Measurements from ENCODE around the gene ANKMY2.

ANKMY2 gene

DNA sequence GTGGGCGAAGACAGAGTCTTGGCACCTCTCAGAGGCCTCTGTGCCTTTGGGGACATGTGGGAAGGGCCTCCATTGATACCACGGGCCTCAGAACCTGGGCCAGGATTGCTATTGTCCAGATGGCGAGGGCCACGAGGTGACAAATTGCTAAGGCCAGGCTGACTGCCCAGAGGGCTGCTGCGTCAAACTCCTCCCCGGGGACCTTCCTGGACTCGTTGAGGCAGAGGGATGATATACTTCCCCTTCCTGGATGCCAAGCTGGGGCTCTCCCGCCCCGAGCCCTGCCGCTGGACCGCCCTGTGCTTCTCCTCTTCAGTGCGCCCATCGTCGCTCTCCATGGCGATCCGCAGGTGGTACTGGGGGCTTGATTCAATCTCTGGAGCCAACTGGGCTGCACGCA is 60.0 kb downstream of the ANKMY2 start:
- in situ Hi-C loops (cut with MboI; ENCODE audit: low sequenced_read_pairs) = no loop called here

DNA sequence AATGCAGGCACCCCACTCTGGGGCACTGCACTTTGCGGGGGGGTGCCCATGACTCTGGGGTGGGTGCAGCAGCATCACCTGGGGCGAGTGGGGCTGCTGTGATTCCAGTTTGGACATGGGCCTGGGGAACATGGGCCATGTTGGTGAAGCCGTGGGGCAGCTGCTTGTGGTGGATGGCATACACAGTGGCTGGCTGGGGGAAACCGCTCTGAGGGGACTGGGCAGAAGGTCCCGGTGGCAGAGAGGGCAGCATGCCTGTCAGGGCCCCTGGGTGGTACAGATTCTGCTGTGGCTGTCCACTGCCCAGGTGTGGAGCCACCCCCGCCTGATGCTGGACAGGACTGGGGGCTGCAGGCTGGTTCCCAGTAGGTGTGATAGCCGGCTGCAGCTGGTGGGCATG is 61.7 kb downstream of the ANKMY2 start:
- in situ Hi-C loops (cut with MboI; ENCODE audit: low sequenced_read_pairs) = no loop called here

DNA sequence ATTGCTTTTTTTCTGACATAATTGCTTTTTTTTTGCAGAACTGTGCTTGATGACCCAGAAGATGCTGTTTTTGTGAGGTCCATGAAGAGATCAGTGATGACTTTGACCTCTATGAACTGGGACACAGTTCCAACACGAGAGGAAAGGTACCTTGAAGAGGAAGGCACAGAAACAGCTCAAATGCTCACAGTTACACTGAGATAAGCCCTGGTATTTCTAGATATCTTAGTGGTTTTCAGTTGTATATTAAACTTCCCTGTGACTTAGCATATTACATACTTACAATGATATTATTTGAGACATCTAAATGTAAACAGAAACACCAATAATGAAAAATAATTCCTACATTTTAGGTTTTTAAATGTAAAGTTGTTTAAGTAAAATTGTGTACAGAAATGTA is 64.3 kb downstream of the ANKMY2 start:
- in situ Hi-C loops (cut with MboI; ENCODE audit: low sequenced_read_pairs) = no loop called here

DNA sequence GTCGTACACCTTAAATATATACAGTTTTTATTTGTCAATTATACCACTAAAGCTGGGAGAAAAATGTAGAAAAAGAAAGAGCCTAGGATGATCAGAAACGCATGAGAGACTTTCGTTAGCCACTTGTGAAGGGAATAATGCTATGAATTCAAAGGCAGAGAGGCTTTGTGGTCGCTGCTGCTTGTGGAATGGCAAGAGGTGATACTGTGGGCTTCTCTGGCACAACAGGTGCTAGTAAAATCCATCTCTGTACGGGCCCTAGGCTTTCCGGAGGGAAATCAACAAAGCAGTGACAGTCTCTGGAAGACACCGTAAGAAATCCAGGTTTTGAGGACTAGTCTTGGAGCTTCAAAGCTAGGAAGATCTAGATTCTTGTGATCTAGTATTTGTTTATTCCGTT is 66.3 kb downstream of the ANKMY2 start:
- in situ Hi-C loops (cut with MboI; ENCODE audit: low sequenced_read_pairs) = no loop called here

DNA sequence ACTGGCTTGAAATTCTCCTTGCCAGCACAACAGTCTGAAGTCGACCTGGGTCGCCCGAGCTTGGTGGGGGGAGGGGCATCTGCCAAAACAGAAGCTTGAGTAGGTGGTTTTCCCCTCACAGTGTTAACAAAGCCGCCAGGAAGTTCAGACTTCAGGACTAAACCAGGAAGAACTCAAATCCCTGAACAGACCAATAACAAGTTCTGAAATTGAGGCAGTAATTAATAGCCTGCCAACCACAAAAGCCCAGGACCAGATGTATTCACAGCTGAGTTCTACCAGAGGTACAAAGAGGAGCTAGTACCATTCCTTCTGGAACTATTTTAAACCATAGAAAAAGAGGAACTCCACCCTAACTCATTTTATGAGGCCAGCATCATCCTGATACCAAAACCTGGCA is 73.6 kb downstream of the ANKMY2 start:
- in situ Hi-C loops (cut with MboI; ENCODE audit: low sequenced_read_pairs) = no loop called here

DNA sequence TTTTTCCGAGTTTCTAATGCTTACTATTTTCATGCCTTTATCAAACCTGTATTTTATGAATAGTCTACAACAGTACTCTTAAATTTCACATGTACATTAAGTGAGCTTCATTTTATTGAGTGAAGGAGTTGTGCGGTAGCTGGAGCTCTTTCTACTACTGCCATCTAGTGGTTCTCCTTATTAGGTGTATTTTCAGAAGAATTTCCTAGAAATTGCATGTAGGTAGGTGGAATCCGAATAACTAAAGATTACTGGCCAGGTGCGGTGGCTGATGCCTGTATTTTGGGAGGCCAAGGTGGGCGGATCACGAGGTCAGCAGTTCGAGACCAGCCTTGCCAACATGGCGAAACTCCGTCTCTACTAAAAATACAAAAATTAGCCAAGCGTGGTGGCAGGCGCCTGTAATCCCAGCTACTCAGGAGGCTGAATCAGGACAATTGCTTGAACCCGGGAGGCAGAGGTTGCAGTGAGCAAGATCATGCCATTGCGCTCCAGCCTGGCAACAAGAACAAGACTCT is 80.6 kb downstream of the ANKMY2 start:
- in situ Hi-C loops (cut with MboI; ENCODE audit: low sequenced_read_pairs) = no loop called here

DNA sequence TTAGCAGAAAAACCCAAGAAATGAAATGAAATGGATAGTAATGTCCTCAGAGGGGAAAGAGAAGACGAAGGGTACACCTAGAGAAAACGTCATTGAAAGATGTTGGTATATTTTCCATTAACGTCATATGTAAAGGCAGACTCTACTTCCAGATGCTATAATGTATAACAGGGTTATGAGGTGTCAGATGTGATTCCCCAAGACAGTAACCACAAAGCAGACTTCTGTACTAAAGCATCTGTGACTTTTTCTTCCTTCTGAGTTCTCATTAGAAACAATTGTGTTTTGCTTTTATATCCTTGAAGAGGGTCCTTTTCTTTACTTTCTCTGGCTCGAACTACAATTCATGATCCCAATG is 81.6 kb downstream of the ANKMY2 start:
- in situ Hi-C loops (cut with MboI; ENCODE audit: low sequenced_read_pairs) = no loop called here

DNA sequence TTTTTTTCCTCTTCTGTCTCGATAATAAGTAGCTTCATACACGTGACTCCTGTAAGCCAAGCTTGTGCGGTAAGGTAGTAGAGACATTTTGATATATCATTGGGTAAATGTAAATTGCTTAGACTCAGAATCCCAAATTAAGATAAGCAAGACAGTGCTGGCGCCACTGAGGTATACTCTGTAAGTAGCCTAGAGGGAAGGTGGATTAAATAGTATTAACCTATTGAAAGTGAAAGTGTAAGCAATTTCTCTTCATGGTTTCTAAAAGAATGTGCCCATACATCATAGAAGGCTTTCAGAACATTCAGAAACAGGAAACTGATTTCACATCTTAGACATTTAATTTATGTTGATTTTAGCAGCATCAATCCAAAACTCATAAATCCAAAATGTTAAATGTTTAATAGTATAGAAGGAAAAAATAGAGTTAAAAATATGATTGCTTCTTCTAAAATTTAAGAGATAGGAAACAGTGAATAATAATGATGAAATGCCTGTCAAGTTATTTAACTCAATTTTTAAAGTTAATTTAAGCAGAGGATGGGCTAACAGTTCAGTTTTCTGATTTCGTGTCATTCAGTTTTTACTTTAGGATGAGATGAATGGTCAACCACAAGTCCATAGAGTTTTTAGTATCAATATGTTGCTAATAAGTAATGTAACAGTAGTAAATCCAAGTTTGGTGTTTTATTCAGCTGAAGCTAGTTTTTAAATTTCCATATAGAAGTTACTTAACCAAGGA is 82.1 kb downstream of the ANKMY2 start:
- in situ Hi-C loops (cut with MboI; ENCODE audit: low sequenced_read_pairs) = no loop called here

- in situ Hi-C loops (cut with MboI; ENCODE audit: low sequenced_read_pairs) = no loop called here
Measured at GRCh38 chr7:16562456-16563220, 82.9 kb downstream of the ANKMY2 start.

DNA sequence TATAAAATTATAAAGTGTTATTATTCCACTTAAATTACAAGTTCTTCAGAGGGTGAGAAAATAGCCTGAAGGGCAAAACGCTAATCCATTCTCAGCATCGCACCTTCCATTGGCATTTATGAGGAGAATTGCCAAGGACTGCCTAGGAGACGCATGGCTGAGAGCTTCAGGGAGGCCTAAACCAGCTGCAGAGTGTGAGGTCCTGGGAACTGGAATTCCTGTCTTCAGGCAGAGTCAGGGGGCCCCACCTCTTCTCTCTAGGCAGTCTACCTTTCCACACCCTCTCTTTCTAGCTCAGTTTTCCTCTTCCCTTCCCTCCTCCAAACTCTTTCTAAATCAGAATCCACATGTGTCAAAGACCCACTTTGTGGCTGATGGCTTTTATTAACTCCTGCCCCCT is 83.6 kb downstream of the ANKMY2 start:
- in situ Hi-C loops (cut with MboI; ENCODE audit: low sequenced_read_pairs) = no loop called here

DNA sequence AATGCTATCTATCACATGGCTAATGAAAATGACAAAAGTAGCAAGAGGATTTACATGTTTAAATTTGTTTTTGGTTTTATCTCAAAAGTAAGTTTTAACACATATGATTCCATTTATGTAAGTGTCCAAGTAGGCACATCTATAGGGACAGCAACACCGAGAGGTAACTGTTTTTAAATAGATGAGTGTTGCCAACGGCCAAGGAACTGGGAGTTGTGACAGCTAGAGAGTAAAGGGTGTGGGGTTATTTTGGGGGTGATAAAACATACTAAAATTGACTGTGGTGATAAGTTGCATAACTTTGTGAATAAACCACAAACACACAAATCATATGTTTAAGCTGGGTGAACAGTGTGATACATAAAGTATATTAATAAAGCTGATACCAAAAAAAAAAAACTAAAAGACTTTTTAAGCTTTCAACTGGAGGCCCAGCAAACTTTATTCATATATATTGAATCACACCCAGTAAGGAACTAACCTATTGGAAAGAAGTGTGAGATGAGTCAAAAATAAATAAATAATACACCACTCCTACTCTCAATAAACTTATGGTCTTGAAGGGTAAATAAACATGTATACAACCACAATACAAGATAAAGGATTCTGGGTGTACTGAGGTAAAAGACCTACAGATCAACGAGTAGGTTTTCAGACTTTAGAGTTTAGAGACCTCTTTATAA is 85.9 kb downstream of the ANKMY2 start:
- in situ Hi-C loops (cut with MboI; ENCODE audit: low sequenced_read_pairs) = no loop called here

DNA sequence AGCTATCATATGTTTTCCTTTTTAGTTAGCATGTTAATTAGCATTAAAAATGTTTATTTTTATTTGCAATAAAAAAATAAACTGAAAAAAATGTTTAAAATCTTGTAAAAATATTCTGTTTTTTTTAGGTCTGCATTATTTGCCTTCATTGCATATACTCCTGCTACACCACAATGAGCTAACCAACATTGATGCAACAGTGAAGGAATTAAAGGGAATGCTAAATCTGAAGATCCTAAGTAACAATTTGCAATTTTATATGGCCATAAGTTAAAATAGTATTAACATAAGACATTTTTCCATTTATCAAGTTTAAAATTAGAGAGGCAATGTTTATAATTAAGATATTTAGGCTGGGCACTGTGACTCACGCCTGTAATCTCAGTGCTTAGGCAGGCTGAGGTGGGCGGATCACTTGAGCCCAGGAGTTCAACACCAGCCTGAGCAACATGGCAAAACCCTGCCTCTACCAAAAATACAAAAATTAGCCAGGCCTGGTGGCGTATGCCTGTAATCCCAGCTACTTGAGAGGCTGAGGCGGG is 86.7 kb downstream of the ANKMY2 start:
- in situ Hi-C loops (cut with MboI; ENCODE audit: low sequenced_read_pairs) = no loop called here

GRCh38 chr7:16556359-16556758 is 89.2 kb downstream of the ANKMY2 start:
- in situ Hi-C loops (cut with MboI; ENCODE audit: low sequenced_read_pairs) = no loop called here

- in situ Hi-C loops (cut with MboI; ENCODE audit: low sequenced_read_pairs) = no loop called here
Measured at GRCh38 chr7:16554518-16555236, 90.9 kb downstream of the ANKMY2 start.

DNA sequence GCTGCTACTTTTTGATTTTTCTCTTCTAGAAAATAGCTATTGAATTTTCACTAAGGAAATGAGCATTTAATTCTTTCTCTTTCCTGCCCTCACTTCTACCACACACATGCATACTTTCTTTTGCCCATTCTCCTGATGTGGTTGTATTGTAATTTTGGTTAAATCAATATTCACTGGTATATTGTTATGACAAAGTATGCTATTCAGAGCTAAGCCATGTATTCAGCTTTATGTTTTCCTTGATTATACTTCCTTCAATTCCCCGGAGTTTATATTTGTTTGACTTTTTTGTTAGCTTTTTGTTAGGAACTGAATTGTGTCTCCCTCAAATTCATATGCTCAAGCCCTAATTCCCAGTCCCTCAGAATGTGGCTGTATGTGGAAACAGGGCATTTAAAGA is 94.9 kb downstream of the ANKMY2 start:
- in situ Hi-C loops (cut with MboI; ENCODE audit: low sequenced_read_pairs) = no loop called here
